ENCODE results near the gene GRIK5. TPM values are rescaled to one million over a fixed set of nuclear protein-coding genes. Genes with fewer than 3 reads are reported as not detected.
"Not testable (repeated sequence)": the region's sequence is repeated elsewhere in the genome, so short reads cannot be mapped to it uniquely, and the experiment has no call there.

The GRIK5 gene
- total and polyA plus RNA-seq, 5 experiments from 2014 or later, result 0.25 to 0.34 TPM; not detected in 3

- no peak for DNase-seq
- Mint-ChIP-seq H3K27ac (no peak overlapping the region), H3K4me1 (peaks cover 0 to 2% (median 0%) of the 10 kb centered on the region in 4 donors), H3K9me3 (no peaks in the 10 kb centered on the region), H3K27me3 (peaks cover 0 to 4% (median 0%) of the 10 kb centered on the region in 5 donors), H3K36me3 (no peaks in the 10 kb centered on the region), H3K4me3 (no peak overlapping the region)
- POLR2A ChIA-PET, result no interaction called here
- ATAC-seq, result no peak
Observed at GRCh38 chr19:42057846-42058245, 12.2 kb downstream of the GRIK5 start.

- ATAC-seq (no peak), DNase-seq (no peak)
- H3K27me3 Mint-ChIP-seq, result no peaks in the 10 kb centered on the region
- no peak overlapping the region for H3K27ac Mint-ChIP-seq
- no peaks in the 10 kb centered on the region for H3K36me3 Mint-ChIP-seq
- H3K4me3 Mint-ChIP-seq, result no peak overlapping the region
- H3K4me1 Mint-ChIP-seq, result peaks cover 3 to 5% (median 4%) of the 10 kb centered on the region in 4 donors
- POLR2A ChIA-PET, result no interaction called here
- H3K9me3 Mint-ChIP-seq, result no peaks in the 10 kb centered on the region
Observed at GRCh38 chr19:42054205-42054604, 15.8 kb downstream of the GRIK5 start.

- POLR2A ChIA-PET, result interaction anchor here (0.6 kb wide), 1 partner anchor 88 kb away, joined by 3 read pairs; no protein-coding TSS in a partner anchor
- DNase-seq, result no peak
- Mint-ChIP-seq H3K4me3 (no peak overlapping the region), H3K9me3 (no peaks in the 10 kb centered on the region), H3K36me3 (no peaks in the 10 kb centered on the region), H3K27ac (no peak overlapping the region), H3K4me1 (peaks cover 4 to 8% (median 7%) of the 10 kb centered on the region in 4 donors), H3K27me3 (no peaks in the 10 kb centered on the region)
- ATAC-seq, result no peak
Observed at GRCh38 chr19:42053037-42053935, 16.7 kb downstream of the GRIK5 start.

- Mint-ChIP-seq H3K27me3 (no peaks in the 10 kb centered on the region), H3K4me3 (no peak overlapping the region), H3K9me3 (no peaks in the 10 kb centered on the region), H3K4me1 (peaks cover 4 to 8% (median 7%) of the 10 kb centered on the region in 4 donors), H3K27ac (no peak overlapping the region), H3K36me3 (no peaks in the 10 kb centered on the region)
- POLR2A ChIA-PET, result no interaction called here
- no peak for ATAC-seq
- DNase-seq, result no peak
Observed at GRCh38 chr19:42052241-42052863, 17.7 kb downstream of the GRIK5 start.

- Mint-ChIP-seq H3K4me3 (no peak overlapping the region), H3K27me3 (no peaks in the 10 kb centered on the region), H3K9me3 (no peaks in the 10 kb centered on the region), H3K27ac (no peak overlapping the region), H3K4me1 (peaks cover 4 to 8% (median 7%) of the 10 kb centered on the region in 4 donors), H3K36me3 (no peaks in the 10 kb centered on the region)
- POLR2A ChIA-PET, result interaction anchor here (1.2 kb wide), 1 partner anchor 25 kb away, joined by 3 read pairs; the partner anchor contains the start of gene ZNF574
- DNase-seq, result no peak
- ATAC-seq, result no peak
Observed at GRCh38 chr19:42051166-42052115, 18.6 kb downstream of the GRIK5 start.

GRCh38 chr19:42048992-42049391 is 21.0 kb downstream of the GRIK5 start:
- Mint-ChIP-seq H3K27ac (peak overlapping the region in 7 of 10 donors; percentile 10 to 68 (median 29)), H3K9me3 (no peaks in the 10 kb centered on the region), H3K27me3 (peaks cover 0 to 3% (median 0%) of the 10 kb centered on the region in 5 donors), H3K4me3 (peak overlapping the region; percentile 23 to 76 (median 60)), H3K4me1 (peaks cover 4 to 8% (median 7%) of the 10 kb centered on the region in 4 donors), H3K36me3 (no peaks in the 10 kb centered on the region)
- POLR2A ChIA-PET, result no interaction called here
- DNase-seq, result no peak
- no peak for ATAC-seq

- H3K4me3 Mint-ChIP-seq, result no peak overlapping the region
- POLR2A ChIA-PET, result no interaction called here
- H3K36me3 Mint-ChIP-seq, result no peaks in the 10 kb centered on the region
- ATAC-seq (no peak), DNase-seq (no peak)
- no peak overlapping the region for H3K27ac Mint-ChIP-seq
- H3K9me3 Mint-ChIP-seq, result no peaks in the 10 kb centered on the region
- H3K27me3 Mint-ChIP-seq, result peaks cover 0 to 3% (median 0%) of the 10 kb centered on the region in 5 donors
- H3K4me1 Mint-ChIP-seq, result peaks cover 4 to 8% (median 7%) of the 10 kb centered on the region in 4 donors
Observed at GRCh38 chr19:42045575-42045974, 24.4 kb downstream of the GRIK5 start.

- DNase-seq (no peak), ATAC-seq (no peak)
- no peaks in the 10 kb centered on the region for H3K9me3 Mint-ChIP-seq
- H3K27ac Mint-ChIP-seq, result peak overlapping the region in 1 of 10 donors; percentile 43
- no peaks in the 10 kb centered on the region for H3K36me3 Mint-ChIP-seq
- H3K4me3 Mint-ChIP-seq, result no peak overlapping the region
- POLR2A ChIA-PET, result no interaction called here
- no peaks in the 10 kb centered on the region for H3K4me1 Mint-ChIP-seq
- peaks cover 0 to 5% (median 0%) of the 10 kb centered on the region in 5 donors for H3K27me3 Mint-ChIP-seq
Observed at GRCh38 chr19:42042455-42043170, 27.4 kb downstream of the GRIK5 start.

- ATAC-seq, POLR2A ChIA-PET, H3K27ac Mint-ChIP-seq, DNase-seq, H3K4me1 Mint-ChIP-seq, H3K4me3 Mint-ChIP-seq, H3K27me3 Mint-ChIP-seq, H3K36me3 Mint-ChIP-seq, H3K9me3 Mint-ChIP-seq: not testable (repeated sequence)
Observed at GRCh38 chr19:42040491-42040890, 29.5 kb downstream of the GRIK5 start.

- H3K9me3 Mint-ChIP-seq, result no peaks in the 10 kb centered on the region
- H3K36me3 Mint-ChIP-seq, result no peaks in the 10 kb centered on the region
- ATAC-seq (no peak), DNase-seq (no peak)
- no peak overlapping the region for H3K4me3 Mint-ChIP-seq
- H3K27me3 Mint-ChIP-seq, result peaks cover 0 to 5% (median 0%) of the 10 kb centered on the region in 5 donors
- no peaks in the 10 kb centered on the region for H3K4me1 Mint-ChIP-seq
- POLR2A ChIA-PET, result no interaction called here
- H3K27ac Mint-ChIP-seq, result no peak overlapping the region
Observed at GRCh38 chr19:42040031-42040430, 30.0 kb downstream of the GRIK5 start.

- ATAC-seq, result no peak
- H3K9me3 Mint-ChIP-seq, result no peaks in the 10 kb centered on the region
- POLR2A ChIA-PET, result no interaction called here
- no peak for DNase-seq
- no peaks in the 10 kb centered on the region for H3K36me3 Mint-ChIP-seq
- H3K4me3 Mint-ChIP-seq, result no peak overlapping the region
- peaks cover 0 to 5% (median 0%) of the 10 kb centered on the region in 5 donors for H3K27me3 Mint-ChIP-seq
- peaks cover 5 to 7% (median 6%) of the 10 kb centered on the region in 4 donors for H3K4me1 Mint-ChIP-seq
- H3K27ac Mint-ChIP-seq, result peak overlapping the region in 1 of 10 donors; percentile 46
Observed at GRCh38 chr19:42038666-42039065, 31.3 kb downstream of the GRIK5 start.

GRCh38 chr19:42037649-42038048 is 32.4 kb downstream of the GRIK5 start:
- POLR2A ChIA-PET, result no interaction called here
- ATAC-seq, result no peak
- no peaks in the 10 kb centered on the region for H3K36me3 Mint-ChIP-seq
- no peak overlapping the region for H3K4me3 Mint-ChIP-seq
- no peaks in the 10 kb centered on the region for H3K9me3 Mint-ChIP-seq
- H3K4me1 Mint-ChIP-seq, result peaks cover 5 to 7% (median 6%) of the 10 kb centered on the region in 4 donors
- DNase-seq, result no peak
- no peak overlapping the region for H3K27ac Mint-ChIP-seq
- peaks cover 0 to 8% (median 2%) of the 10 kb centered on the region in 5 donors for H3K27me3 Mint-ChIP-seq

All from naive thymus-derived CD8-positive, alpha-beta T cell (primary cell).